Measurements from ENCODE around the gene WTIP.
"Not testable (repeated sequence)": the region's sequence is repeated elsewhere in the genome, so short reads cannot be mapped to it uniquely, and the experiment has no call there.

Gene WTIP

GRCh38 chr19:34480971-34481841 lies at the start of gene WTIP:
WTIP (plus strand) TSS chr19:34481758; CDS start chr19:34481975, 217 bp downstream.
- Histone ChIP-seq H3K4me3 (ENCODE audit: low read depth, low read length) (peak within 1 kb of the TSS; percentile 77), H3K9ac (ENCODE audit: low read depth, low read length) (peak within 1 kb of the TSS; percentile 65)

GRCh38 chr19:34432797-34433196 lies 48.8 kb upstream of the WTIP start:
- Histone ChIP-seq H3K9me3 (ENCODE audit: control insufficient read depth, insufficient read depth, low read length) (no peaks in the 10 kb centered on the region), H3K4me1 (ENCODE audit: control insufficient read depth, insufficient read depth, low read length) (peaks cover 4% of the 10 kb centered on the region), H3K36me3 (ENCODE audit: control insufficient read depth, insufficient read depth, low read length) (peaks cover 6% of the 10 kb centered on the region), H3K27me3 (ENCODE audit: control insufficient read depth, insufficient read depth, low read length) (no peaks in the 10 kb centered on the region), H3K9ac (ENCODE audit: low read depth, low read length) (no peak overlapping the region), H3K4me3 (ENCODE audit: low read depth, low read length) (no peak overlapping the region)

More at GRCh38 chr19:34480971-34481841, at the start of gene WTIP:
- H3K4me1 ChIP-seq (ENCODE audit: control insufficient read depth, insufficient read depth, low read length): peaks cover 4% of the 10 kb centered on the region
- peaks cover 27% of the 10 kb centered on the region for H3K27me3 ChIP-seq (ENCODE audit: control insufficient read depth, insufficient read depth, low read length)
- H3K36me3 ChIP-seq (ENCODE audit: control insufficient read depth, insufficient read depth, low read length): no peaks in the 10 kb centered on the region
- no peaks in the 10 kb centered on the region for H3K9me3 ChIP-seq (ENCODE audit: control insufficient read depth, insufficient read depth, low read length)

GRCh38 chr19:34436716-34437115 lies 44.8 kb upstream of the WTIP start:
- Histone ChIP-seq H3K9me3 (ENCODE audit: control insufficient read depth, insufficient read depth, low read length) (no peaks in the 10 kb centered on the region), H3K27me3 (ENCODE audit: control insufficient read depth, insufficient read depth, low read length) (no peaks in the 10 kb centered on the region), H3K36me3 (ENCODE audit: control insufficient read depth, insufficient read depth, low read length) (peaks cover 15% of the 10 kb centered on the region), H3K4me3 (ENCODE audit: low read depth, low read length) (no peak overlapping the region), H3K9ac (ENCODE audit: low read depth, low read length) (no peak overlapping the region), H3K4me1 (ENCODE audit: control insufficient read depth, insufficient read depth, low read length) (no peaks in the 10 kb centered on the region)

- Histone ChIP-seq H3K36me3 (ENCODE audit: control insufficient read depth, insufficient read depth, low read length) (peaks cover 43% of the 10 kb centered on the region), H3K4me1 (ENCODE audit: control insufficient read depth, insufficient read depth, low read length) (no peaks in the 10 kb centered on the region), H3K9ac (ENCODE audit: low read depth, low read length) (no peak overlapping the region), H3K4me3 (ENCODE audit: low read depth, low read length) (no peak overlapping the region), H3K27me3 (ENCODE audit: control insufficient read depth, insufficient read depth, low read length) (no peaks in the 10 kb centered on the region), H3K9me3 (ENCODE audit: control insufficient read depth, insufficient read depth, low read length) (no peaks in the 10 kb centered on the region)
These were observed 33.4 kb upstream of the WTIP start for GRCh38 chr19:34448191-34448590.

GRCh38 chr19:34452723-34453122 lies 28.8 kb upstream of the WTIP start:
- Histone ChIP-seq H3K9ac (ENCODE audit: low read depth, low read length) (no peak overlapping the region), H3K27me3 (ENCODE audit: control insufficient read depth, insufficient read depth, low read length) (no peaks in the 10 kb centered on the region), H3K4me3 (ENCODE audit: low read depth, low read length) (no peak overlapping the region), H3K4me1 (ENCODE audit: control insufficient read depth, insufficient read depth, low read length) (no peaks in the 10 kb centered on the region), H3K9me3 (ENCODE audit: control insufficient read depth, insufficient read depth, low read length) (no peaks in the 10 kb centered on the region), H3K36me3 (ENCODE audit: control insufficient read depth, insufficient read depth, low read length) (peaks cover 27% of the 10 kb centered on the region)

GRCh38 chr19:34454091-34454490 lies 27.5 kb upstream of the WTIP start:
- Histone ChIP-seq H3K36me3 (ENCODE audit: control insufficient read depth, insufficient read depth, low read length) (peaks cover 32% of the 10 kb centered on the region), H3K4me3 (ENCODE audit: low read depth, low read length) (no peak overlapping the region), H3K27me3 (ENCODE audit: control insufficient read depth, insufficient read depth, low read length) (no peaks in the 10 kb centered on the region), H3K9ac (ENCODE audit: low read depth, low read length) (no peak overlapping the region), H3K9me3 (ENCODE audit: control insufficient read depth, insufficient read depth, low read length) (no peaks in the 10 kb centered on the region), H3K4me1 (ENCODE audit: control insufficient read depth, insufficient read depth, low read length) (no peaks in the 10 kb centered on the region)

GRCh38 chr19:34454685-34455084 lies 26.9 kb upstream of the WTIP start:
- Histone ChIP-seq H3K36me3 (ENCODE audit: control insufficient read depth, insufficient read depth, low read length) (peaks cover 32% of the 10 kb centered on the region), H3K9ac (ENCODE audit: low read depth, low read length) (no peak overlapping the region), H3K4me1 (ENCODE audit: control insufficient read depth, insufficient read depth, low read length) (no peaks in the 10 kb centered on the region), H3K27me3 (ENCODE audit: control insufficient read depth, insufficient read depth, low read length) (no peaks in the 10 kb centered on the region), H3K9me3 (ENCODE audit: control insufficient read depth, insufficient read depth, low read length) (no peaks in the 10 kb centered on the region), H3K4me3 (ENCODE audit: low read depth, low read length) (no peak overlapping the region)

- not testable (repeated sequence) for H3K9ac ChIP-seq (ENCODE audit: low read depth, low read length); H3K9me3 ChIP-seq (ENCODE audit: control insufficient read depth, insufficient read depth, low read length); H3K4me3 ChIP-seq (ENCODE audit: low read depth, low read length); H3K27me3 ChIP-seq (ENCODE audit: control insufficient read depth, insufficient read depth, low read length); H3K4me1 ChIP-seq (ENCODE audit: control insufficient read depth, insufficient read depth, low read length)
- peaks cover 23% of the 10 kb centered on the region for H3K36me3 ChIP-seq (ENCODE audit: control insufficient read depth, insufficient read depth, low read length)
These were observed 25.6 kb upstream of the WTIP start for GRCh38 chr19:34455783-34456480.

- H3K36me3 ChIP-seq (ENCODE audit: control insufficient read depth, insufficient read depth, low read length): peaks cover 27% of the 10 kb centered on the region
- H3K4me1 ChIP-seq (ENCODE audit: control insufficient read depth, insufficient read depth, low read length): no peaks in the 10 kb centered on the region
- no peak overlapping the region for H3K9ac ChIP-seq (ENCODE audit: low read depth, low read length)
- no peaks in the 10 kb centered on the region for H3K9me3 ChIP-seq (ENCODE audit: control insufficient read depth, insufficient read depth, low read length)
- no peak overlapping the region for H3K4me3 ChIP-seq (ENCODE audit: low read depth, low read length)
- no peaks in the 10 kb centered on the region for H3K27me3 ChIP-seq (ENCODE audit: control insufficient read depth, insufficient read depth, low read length)
These were observed 24.1 kb upstream of the WTIP start for GRCh38 chr19:34457446-34457845.

GRCh38 chr19:34458677-34459076 lies 22.9 kb upstream of the WTIP start:
- no peaks in the 10 kb centered on the region for H3K9me3 ChIP-seq (ENCODE audit: control insufficient read depth, insufficient read depth, low read length)
- H3K4me1 ChIP-seq (ENCODE audit: control insufficient read depth, insufficient read depth, low read length): no peaks in the 10 kb centered on the region
- H3K4me3 ChIP-seq (ENCODE audit: low read depth, low read length): no peak overlapping the region
- no peak overlapping the region for H3K9ac ChIP-seq (ENCODE audit: low read depth, low read length)
- peaks cover 27% of the 10 kb centered on the region for H3K36me3 ChIP-seq (ENCODE audit: control insufficient read depth, insufficient read depth, low read length)
- no peaks in the 10 kb centered on the region for H3K27me3 ChIP-seq (ENCODE audit: control insufficient read depth, insufficient read depth, low read length)

- Histone ChIP-seq H3K36me3 (ENCODE audit: control insufficient read depth, insufficient read depth, low read length) (peaks cover 22% of the 10 kb centered on the region), H3K9me3 (ENCODE audit: control insufficient read depth, insufficient read depth, low read length) (no peaks in the 10 kb centered on the region), H3K9ac (ENCODE audit: low read depth, low read length) (no peak overlapping the region), H3K4me1 (ENCODE audit: control insufficient read depth, insufficient read depth, low read length) (no peaks in the 10 kb centered on the region), H3K27me3 (ENCODE audit: control insufficient read depth, insufficient read depth, low read length) (no peaks in the 10 kb centered on the region), H3K4me3 (ENCODE audit: low read depth, low read length) (no peak overlapping the region)
These were observed 21.9 kb upstream of the WTIP start for GRCh38 chr19:34459614-34460013.

Data from iPS-15b (cell line).